Right lobe of liver (tissue), 4 donors: ENCODE measurements around the gene COX6B1.

ENCODE experiments used
- CTCF ChIP-seq, 4 donors: fragments of 200-600 bp in 3 of 4; fragments of 450-650 bp in 1 of 4; IDR thresholded peaks; one replicate each; pipeline versions ENCODE4 v1.5.1 to v1.8.0; 2016 to 2022; ENCODE audit warnings: antibody characterized with exemption in 4 of 4, mild to moderate bottlenecking in 2 of 4
- POLR2A ChIP-seq: fragments of 450-650 bp; IDR thresholded peaks from one replicate; pipeline ENCODE4 v1.6.1; 2017; ENCODE audit warnings: antibody characterized with exemption, mild to moderate bottlenecking
- donor health status: DM: no; HTN: no; CAD: no.
- donor health status: DM: no; HTN: no; CAD: no.
- donor health status: DM: no; HTN: yes; CAD: no.

GRCh38 chr19:35612559-35613321, 35.4 kb upstream of the COX6B1 start, which contains the start of gene HAUS5:
- TF ChIP-seq CTCF (IDR thresholded peaks at IDR 0.05) (no peak), POLR2A (no peak)
